Fibroblast of pulmonary artery (primary cell): ENCODE data around the gene IPO9.

ENCODE experiments used
- DNase-seq: peaks from one replicate; pipeline ENCODE4 v3.0.0-alpha.2; 2010; ENCODE audit warnings: low read depth
- H3K4me3 ChIP-seq: replicated peaks from 2 replicates; pipeline ENCODE4 v1.5.1; 2011; ENCODE audit warnings: low read depth, mild to moderate bottlenecking, control low read depth, low read length, moderate library complexity
- CTCF ChIP-seq: IDR thresholded peaks from 2 replicates; pipeline ENCODE4 v1.5.1; 2011; ENCODE audit warnings: mild to moderate bottlenecking, control low read depth, low read length, inconsistent platforms; ENCODE audit errors: missing control alignments

Gene IPO9

DNA sequence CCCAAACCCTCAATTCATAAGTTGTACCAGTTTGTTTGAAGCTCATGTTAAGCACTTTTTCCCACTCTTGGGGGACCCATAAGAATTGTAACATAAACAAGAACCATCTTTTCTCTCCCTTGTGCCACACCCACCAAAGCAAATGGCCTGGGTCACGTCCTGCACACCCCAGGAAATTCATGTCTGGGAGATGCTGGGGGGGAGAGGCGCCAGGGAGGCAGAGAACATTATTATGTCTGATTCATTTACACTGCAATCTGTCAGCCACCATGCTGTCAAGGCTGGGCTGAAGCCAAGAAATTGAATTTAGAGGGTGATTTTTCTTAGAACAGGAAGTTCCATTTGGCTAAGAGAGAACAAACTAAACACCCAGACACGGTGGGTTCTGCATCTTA, 37.2 kb upstream of the IPO9 start:
- peak; percentile 76 for DNase-seq
- no peak overlapping the region for H3K4me3 ChIP-seq
- no peak for TF ChIP-seq CTCF

DNA sequence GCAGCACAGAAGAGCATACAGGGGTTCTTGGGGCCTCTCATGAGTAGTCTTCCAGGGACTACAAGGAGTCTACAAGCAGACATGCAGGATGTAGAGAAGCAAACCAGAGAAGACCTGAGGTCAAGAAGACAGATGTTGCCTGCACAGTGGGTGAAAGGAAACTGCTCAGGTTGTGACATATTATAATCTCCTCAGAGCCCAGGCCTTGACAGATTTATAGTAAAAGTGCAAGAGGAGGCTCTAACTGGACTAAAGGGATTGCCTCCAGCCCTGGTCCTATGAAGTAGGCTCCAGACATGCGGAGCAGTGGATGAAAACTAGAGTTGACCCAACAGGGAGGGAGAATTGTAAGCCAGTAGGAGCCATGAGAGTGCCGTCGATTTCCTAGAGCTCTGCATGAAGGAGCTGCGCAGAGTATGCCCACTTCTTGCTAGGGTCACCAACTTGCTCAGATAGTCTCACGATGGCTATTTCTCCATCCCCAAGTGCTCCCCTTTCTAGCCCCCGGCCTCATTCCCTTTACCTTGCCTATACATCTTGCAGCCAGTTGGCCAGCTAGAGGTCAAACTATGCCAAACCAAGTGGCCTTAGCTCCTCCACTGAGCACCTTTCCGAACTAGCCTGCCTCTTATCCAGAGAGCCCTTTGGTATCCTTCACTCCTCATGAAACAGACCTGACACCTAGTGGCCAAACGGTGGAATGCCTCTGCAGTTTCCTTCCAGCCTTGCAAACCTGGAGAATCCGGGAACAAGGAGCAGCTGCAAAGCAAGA, 36.2 kb upstream of the IPO9 start:
- no peak overlapping the region for H3K4me3 ChIP-seq
- peak; percentile 99 for TF ChIP-seq CTCF
- peak; percentile 92 for DNase-seq

DNA sequence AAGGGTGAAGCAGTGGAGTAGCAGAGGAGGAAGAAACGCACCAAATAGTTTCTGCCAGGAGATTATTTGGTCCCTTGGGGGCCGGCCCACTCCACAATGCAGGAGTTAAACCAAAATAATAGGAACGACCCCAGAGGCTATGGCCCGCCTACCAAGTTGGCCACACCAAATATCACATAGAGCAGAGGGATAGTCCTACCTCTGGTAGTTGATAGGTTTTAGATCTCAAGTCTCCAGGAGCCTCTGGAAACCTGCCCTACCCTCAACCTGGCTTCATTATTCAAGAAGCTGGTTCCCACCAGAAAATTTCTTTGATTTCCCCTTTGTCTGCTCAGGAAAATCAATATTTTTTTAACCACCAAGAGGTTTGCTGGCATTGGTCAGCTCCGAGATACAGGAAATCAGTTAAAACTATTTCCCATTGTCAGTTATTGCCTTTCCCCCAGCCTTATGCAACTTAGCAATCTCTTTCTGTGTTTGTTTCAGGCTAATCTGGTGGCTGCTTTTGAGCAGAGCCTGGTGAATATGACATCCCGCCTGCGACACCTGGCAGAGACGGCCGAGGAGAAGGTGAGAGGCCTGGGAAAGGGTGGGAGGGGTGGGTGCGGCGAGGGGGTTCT, 35.5 kb upstream of the IPO9 start:
- no peak overlapping the region for H3K4me3 ChIP-seq
- DNase-seq: no peak
- TF ChIP-seq CTCF: no peak

- TF ChIP-seq CTCF: peak; percentile 51
- DNase-seq: peak; percentile 62
- no peak overlapping the region for H3K4me3 ChIP-seq
Observed at GRCh38 chr1:201795066-201795465, 33.9 kb upstream of the IPO9 start.

- no peak for DNase-seq
- no peak for TF ChIP-seq CTCF
- H3K4me3 ChIP-seq: no peak overlapping the region
Observed at GRCh38 chr1:201800246-201800645, 28.7 kb upstream of the IPO9 start.

GRCh38 chr1:201806801-201807200, 22.2 kb upstream of the IPO9 start:
- no peak for DNase-seq
- TF ChIP-seq CTCF: no peak
- no peak overlapping the region for H3K4me3 ChIP-seq
